SK-N-SH (cell line): ENCODE results near the gene TYROBP. TPM values are rescaled to one million over a fixed set of nuclear protein-coding genes. Genes with fewer than 3 reads are reported as not detected.

Experiments used
- CTCF ChIA-PET: fragments of 300-600, 350-600 bp; formaldehyde crosslinking; extraction: SDS; loops from one replicate; lab custom pipeline; 2021; lab: Yijun Ruan, JAX
- POLR2A ChIA-PET: fragments of 350-600 bp; sonication (Branson Sonifier 250); formaldehyde crosslinking; extraction: SDS; loops from one replicate; lab custom pipeline; 2020; ENCODE audit warnings: antibody characterized with exemption, inconsistent platforms; lab: Yijun Ruan, JAX
- DNase-seq: peaks from one replicate; pipeline ENCODE4 v3.0.0; 2012
- H2AFZ ChIP-seq: fragments of 200-600 bp; sonication (generic); 2 replicates; pipeline ENCODE4 v1.8.1; 2016; ENCODE audit warnings: antibody characterized with exemption, mild to moderate bottlenecking, low read depth
- H3F3A ChIP-seq: fragments of 200-600 bp; sonication (generic); replicated peaks from 2 replicates; pipeline ENCODE3; 2016; ENCODE audit warnings: antibody characterized with exemption, mild to moderate bottlenecking; ENCODE audit not compliant: insufficient read depth
- H3K27ac ChIP-seq, 2 experiments: fragments of 200-500 bp in 1 of 2; fragments of 200-600 bp in 1 of 2; sonication (Bioruptor generic) in 1 of 2; sonication (generic), shearing (Covaris generic) in 1 of 2; 2 replicates each; pipeline versions ENCODE4 v1.5.1 to v1.6.1; 2014 to 2016; ENCODE audit warnings: low read depth in 2 of 2, inconsistent platforms in 1 of 2, low read length in 1 of 2, mild to moderate bottlenecking in 1 of 2, mixed read lengths in 1 of 2
- H3K27me3 ChIP-seq: fragments of 200-600 bp; sonication (generic), shearing (Covaris generic); 2 replicates; pipeline ENCODE4 v1.6.1; 2016; ENCODE audit warnings: mixed run types; ENCODE audit not compliant: insufficient read depth
- H3K36me3 ChIP-seq, 2 experiments: fragments of 200-500 bp in 1 of 2; fragments of 200-600 bp in 1 of 2; sonication (Bioruptor generic) in 1 of 2; sonication (generic) in 1 of 2; replicated peaks in 1 of 2; 2 replicates each; pipeline versions ENCODE3 to v1.5.1; 2014 to 2016; ENCODE audit warnings: low read length in 1 of 2, mild to moderate bottlenecking in 1 of 2; ENCODE audit not compliant: insufficient read depth in 2 of 2, control insufficient read depth in 1 of 2
- H3K4me1 ChIP-seq, 2 experiments: fragments of 200-500 bp in 1 of 2; fragments of 200-600 bp in 1 of 2; sonication (Bioruptor generic) in 1 of 2; sonication (generic), shearing (Covaris generic) in 1 of 2; 2 replicates each; pipeline versions ENCODE4 v1.5.1 to v1.6.1; 2014 to 2016; ENCODE audit warnings: low read depth in 1 of 2, low read length in 1 of 2, mixed run types in 1 of 2; ENCODE audit not compliant: insufficient read depth in 2 of 2, control insufficient read depth in 1 of 2
- H3K4me2 ChIP-seq: fragments of 200-600 bp; sonication (generic), shearing (Covaris generic); 2 replicates; pipeline ENCODE4 v1.6.1; 2017; ENCODE audit warnings: mixed run types
- H3K4me3 ChIP-seq, 2 experiments: fragments of 200-500 bp in 1 of 2; fragments of 200-600 bp in 1 of 2; sonication (Bioruptor generic) in 1 of 2; sonication (generic), shearing (Covaris generic) in 1 of 2; 2 replicates each; pipeline versions ENCODE4 v1.5.1 to v1.8.1; 2014 to 2016; ENCODE audit warnings: low read depth in 2 of 2, inconsistent platforms in 1 of 2, low read length in 1 of 2, mild to moderate bottlenecking in 1 of 2, mixed read lengths in 1 of 2, moderate library complexity in 1 of 2
- H3K79me2 ChIP-seq: fragments of 200-600 bp; sonication (generic); 2 replicates; pipeline ENCODE4 v1.8.1; 2017; ENCODE audit warnings: mild to moderate bottlenecking; ENCODE audit not compliant: insufficient read depth
- H3K9ac ChIP-seq: fragments of 200-600 bp; sonication (generic); 2 replicates; pipeline ENCODE4 v1.6.1; 2017; ENCODE audit warnings: mixed run types
- H3K9me2 ChIP-seq: fragments of 200-600 bp; sonication (generic); 2 replicates; pipeline ENCODE4 v1.6.1; 2017; ENCODE audit warnings: mixed run types
- H3K9me3 ChIP-seq: fragments of 200-600 bp; sonication (generic); 2 replicates; pipeline ENCODE4 v1.6.1; 2017; ENCODE audit warnings: mixed run types, mild to moderate bottlenecking, moderate library complexity
- H4K20me1 ChIP-seq: fragments of 200-600 bp; sonication (generic); 2 replicates; pipeline ENCODE4 v1.6.1; 2017; ENCODE audit warnings: mild to moderate bottlenecking, mixed run types; ENCODE audit not compliant: insufficient read depth
- ELF1 ChIP-seq: IDR thresholded peaks from 2 replicates; pipeline ENCODE4 v1.4.0; 2012
- MAX ChIP-seq: IDR thresholded peaks from 2 replicates; pipeline ENCODE4 v1.4.0; 2012; ENCODE audit warnings: low read depth
- MEF2A ChIP-seq: IDR thresholded peaks from 2 replicates; pipeline ENCODE4 v1.4.0; 2012; ENCODE audit warnings: low read depth, borderline replicate concordance
- NFIC ChIP-seq: IDR thresholded peaks from 2 replicates; pipeline ENCODE4 v1.4.0; 2012; ENCODE audit warnings: borderline replicate concordance
- NRF1 ChIP-seq: IDR thresholded peaks from 2 replicates; pipeline ENCODE4 v1.6.1; 2012; ENCODE audit warnings: low read depth, mild to moderate bottlenecking, low read length
- PBX3 ChIP-seq: IDR thresholded peaks from 2 replicates; pipeline ENCODE4; 2012
- RAD21 ChIP-seq: IDR thresholded peaks from 2 replicates; pipeline ENCODE4 v1.6.1; 2012; ENCODE audit warnings: mild to moderate bottlenecking, low read length
- RCOR1 ChIP-seq: fragments of 150-350 bp; IDR thresholded peaks from 2 replicates; pipeline ENCODE4 v1.6.1; 2017; ENCODE audit warnings: antibody characterized with exemption, low read length
- SIN3A ChIP-seq: IDR thresholded peaks from 2 replicates; pipeline ENCODE4 v1.6.1; 2012; ENCODE audit warnings: low read depth, mild to moderate bottlenecking, low read length, moderate library complexity, borderline replicate concordance
- TAF1 ChIP-seq: IDR thresholded peaks from 2 replicates; pipeline ENCODE4 v1.6.1; 2012; ENCODE audit warnings: low read depth, mild to moderate bottlenecking, low read length, moderate library complexity, borderline replicate concordance
- TCF12 ChIP-seq: IDR thresholded peaks from 2 replicates; pipeline ENCODE4 v1.4.0; 2012
- YY1 ChIP-seq: IDR thresholded peaks from 2 replicates; pipeline ENCODE4 v1.4.0; 2012; ENCODE audit warnings: low read depth, mild to moderate bottlenecking
- WGBS: methylation state at CpG from one replicate; pipeline ENCODE4 v1.1.6; 2017; ENCODE audit warnings: low lambda C conversion rate; 5-methylcytosine and 5-hydroxymethylcytosine counted together
- polyA plus RNA-seq, 3 experiments: library from polyadenylated mRNA; depleted of rRNA; stranded (reverse); fragments of >200 nt; gene quantifications; 2 replicates each; pipeline ENCODE4 v1.2.3, GENCODE V29; 2012
- TF ChIP-seq, protein P1 (sequence below): fragments of 150-350 bp; IDR thresholded peaks from 2 replicates; pipeline ENCODE4 v1.6.1; 2016; ENCODE audit warnings: mild to moderate bottlenecking, low read depth, low read length

The TYROBP gene
- polyA plus RNA-seq, 1 of the 3 experiments (the other 2 are of a cell fraction) = not detected

DNA sequence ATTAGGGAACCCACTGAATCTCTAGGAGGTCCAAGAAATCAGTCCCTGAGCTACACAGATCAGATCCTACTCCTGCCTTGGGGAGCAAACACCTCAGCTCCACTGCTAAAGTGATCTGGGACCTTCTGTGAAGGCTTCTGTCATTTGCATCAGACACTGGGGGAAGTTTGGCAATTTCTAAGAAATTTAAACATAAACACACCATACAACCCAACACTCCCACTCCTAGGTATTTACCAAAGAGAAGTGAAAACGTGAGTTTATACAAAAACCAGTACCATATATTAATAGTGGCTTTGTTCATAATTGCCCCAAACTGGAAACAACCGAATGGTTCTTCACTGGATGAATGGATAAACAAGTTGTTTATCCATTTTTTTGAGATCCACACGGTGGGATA is 7.3 kb upstream of the TYROBP start:
- CTCF ChIA-PET = no interaction called here

DNA sequence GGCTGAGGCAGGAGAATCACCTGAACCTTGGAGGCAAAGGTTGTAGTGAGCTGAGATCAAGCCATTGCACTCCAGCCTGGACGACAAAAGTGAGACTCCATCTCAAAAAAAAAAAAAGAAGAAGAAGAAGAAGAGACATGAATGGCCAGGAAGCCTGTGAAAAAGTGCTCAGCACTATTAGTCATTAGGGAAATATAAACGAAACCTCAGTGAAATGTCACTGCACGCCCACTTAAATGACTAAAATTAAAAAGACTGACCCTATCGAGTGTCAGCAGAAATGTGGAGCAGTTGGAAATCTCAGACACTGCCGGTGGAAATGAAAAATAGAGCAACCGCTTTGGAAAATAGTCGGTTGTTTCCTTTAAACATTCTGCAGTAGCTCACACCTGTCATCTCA is 5.5 kb upstream of the TYROBP start:
- H3F3A ChIP-seq = no peaks in the 10 kb centered on the region
- no peak overlapping the region for H3K4me2 ChIP-seq
- no peak overlapping the region for H3K4me3 ChIP-seq
- no peak for TF ChIP-seq ELF1
- TF ChIP-seq RAD21 = no peak
- TF ChIP-seq SIN3A = no peak
- no peak for TF ChIP-seq NRF1
- TF ChIP-seq RCOR1 = no peak
- no peak for TF ChIP-seq TCF12
- H2AFZ ChIP-seq = no peak overlapping the region
- ChIA-PET POLR2A (no interaction called here), CTCF (no interaction called here)
- DNase-seq = no peak
- H4K20me1 ChIP-seq = no peaks in the 10 kb centered on the region
- H3K27ac ChIP-seq = no peak overlapping the region
- 47% methylated on average over 7 of the region's 7 CpGs for WGBS
- H3K9me2 ChIP-seq = no peaks in the 10 kb centered on the region
- peaks cover 15% of the 10 kb centered on the region; the same call in 1 of the 2 replicates for H3K27me3 ChIP-seq
- H3K9me3 ChIP-seq = no peaks in the 10 kb centered on the region
- H3K4me1 ChIP-seq = no peaks in the 10 kb centered on the region
- no peaks in the 10 kb centered on the region for H3K79me2 ChIP-seq
- H3K9ac ChIP-seq = no peak overlapping the region
- no peaks in the 10 kb centered on the region for H3K36me3 ChIP-seq

More for the DNA sequence above, 7.3 kb upstream of the TYROBP start:
- Histone ChIP-seq H3K9ac (no peak overlapping the region), H3K27me3 (peaks cover 15% of the 10 kb centered on the region; the same call in 1 of the 2 replicates), H3F3A (no peaks in the 10 kb centered on the region), H2AFZ (no peak overlapping the region), H3K27ac (no peak overlapping the region), H3K4me1 (no peaks in the 10 kb centered on the region), H3K4me2 (no peak overlapping the region), H4K20me1 (no peaks in the 10 kb centered on the region), H3K4me3 (no peak overlapping the region), H3K9me3 (no peaks in the 10 kb centered on the region), H3K79me2 (no peaks in the 10 kb centered on the region), H3K36me3 (no peaks in the 10 kb centered on the region), H3K9me2 (no peaks in the 10 kb centered on the region)
- TF ChIP-seq, protein P1, sequence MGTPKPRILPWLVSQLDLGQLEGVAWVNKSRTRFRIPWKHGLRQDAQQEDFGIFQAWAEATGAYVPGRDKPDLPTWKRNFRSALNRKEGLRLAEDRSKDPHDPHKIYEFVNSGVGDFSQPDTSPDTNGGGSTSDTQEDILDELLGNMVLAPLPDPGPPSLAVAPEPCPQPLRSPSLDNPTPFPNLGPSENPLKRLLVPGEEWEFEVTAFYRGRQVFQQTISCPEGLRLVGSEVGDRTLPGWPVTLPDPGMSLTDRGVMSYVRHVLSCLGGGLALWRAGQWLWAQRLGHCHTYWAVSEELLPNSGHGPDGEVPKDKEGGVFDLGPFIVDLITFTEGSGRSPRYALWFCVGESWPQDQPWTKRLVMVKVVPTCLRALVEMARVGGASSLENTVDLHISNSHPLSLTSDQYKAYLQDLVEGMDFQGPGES = no peak
- TF ChIP-seq TAF1 = no peak
- no peak for TF ChIP-seq MAX
- no peak for TF ChIP-seq NFIC
- TF ChIP-seq MEF2A = no peak
- no peak for TF ChIP-seq YY1
- TF ChIP-seq PBX3 = no peak
- TF ChIP-seq SIN3A = no peak
- no peak for TF ChIP-seq RAD21
- no peak for DNase-seq
- POLR2A ChIA-PET = interaction anchor here (0.7 kb wide), 1 partner anchor 212 kb away, joined by 7 read pairs; no protein-coding TSS in a partner anchor
- 31% methylated on average over 3 of the region's 3 CpGs for WGBS
